Measurements from ENCODE around the gene VSX1.
A peak's percentile ranks its signal among the peaks of the same experiment; 100 is the strongest.

The VSX1 gene

GRCh38 chr20:25087186-25087929 lies 5.4 kb upstream of the VSX1 start:
- DNase-seq (ENCODE audit: low read depth in 3 of 3): no peak

- no peak for DNase-seq (ENCODE audit: low read depth in 3 of 3)
Observed at GRCh38 chr20:25085756-25086495, 4.0 kb upstream of the VSX1 start.

GRCh38 chr20:25084626-25085187 lies 2.8 kb upstream of the VSX1 start:
- no peak for DNase-seq (ENCODE audit: low read depth in 3 of 3)

- peak in 1 of 3 donors; percentile 43 for DNase-seq (ENCODE audit: low read depth in 3 of 3)
Observed at GRCh38 chr20:25083773-25084625, 2.1 kb upstream of the VSX1 start.

GRCh38 chr20:25083141-25083772 lies 1.3 kb upstream of the VSX1 start:
- no peak for DNase-seq (ENCODE audit: low read depth in 3 of 3)

- no peak for DNase-seq (ENCODE audit: low read depth in 3 of 3)
Observed at GRCh38 chr20:25082498-25082873, 545 bp upstream of the VSX1 start.

- peak in 1 of 3 donors; percentile 53 for DNase-seq (ENCODE audit: low read depth in 3 of 3)
Observed at GRCh38 chr20:25081065-25081729, 744 bp downstream of the VSX1 start.

GRCh38 chr20:25079171-25079570 lies 2.8 kb downstream of the VSX1 start:
- DNase-seq (ENCODE audit: low read depth in 3 of 3): no peak

GRCh38 chr20:25078662-25079061 lies 3.3 kb downstream of the VSX1 start:
- no peak for DNase-seq (ENCODE audit: low read depth in 3 of 3)

GRCh38 chr20:25077610-25078169 lies 4.3 kb downstream of the VSX1 start:
- no peak for DNase-seq (ENCODE audit: low read depth in 3 of 3)

GRCh38 chr20:25076731-25077609 lies 5.0 kb downstream of the VSX1 start:
- no peak for DNase-seq (ENCODE audit: low read depth in 3 of 3)

GRCh38 chr20:25076201-25076600 lies 5.7 kb downstream of the VSX1 start:
- DNase-seq (ENCODE audit: low read depth in 3 of 3): no peak

- DNase-seq (ENCODE audit: low read depth in 3 of 3): no peak
Observed at GRCh38 chr20:25073544-25073943, 8.4 kb downstream of the VSX1 start.

GRCh38 chr20:25072226-25072811 lies 9.6 kb downstream of the VSX1 start:
- no peak for DNase-seq (ENCODE audit: low read depth in 3 of 3)

- no peak for DNase-seq (ENCODE audit: low read depth in 3 of 3)
Observed at GRCh38 chr20:25071734-25072133, 10.2 kb downstream of the VSX1 start.

- DNase-seq (ENCODE audit: low read depth in 3 of 3): no peak
Observed at GRCh38 chr20:25070821-25071473, 11.0 kb downstream of the VSX1 start.

GRCh38 chr20:25067102-25067987 lies 14.6 kb downstream of the VSX1 start:
- no peak for DNase-seq (ENCODE audit: low read depth in 3 of 3)

GRCh38 chr20:25066386-25066785 lies 15.6 kb downstream of the VSX1 start:
- DNase-seq (ENCODE audit: low read depth in 3 of 3): no peak

Data from stimulated activated CD4-positive, alpha-beta T cell treated with anti-CD3 and anti-CD28 coated beads, TNF-alpha, amount 100 ng/mL, for 48 hours (primary cell).